CD14-positive monocyte (primary cell): ENCODE measurements around the gene CDH23. TPM values are rescaled to one million over a fixed set of nuclear protein-coding genes. Genes with fewer than 3 reads are reported as not detected.
A peak's percentile ranks its signal among the peaks of the same experiment; 100 is the strongest.

Source experiments
- DNase-seq, 3 donors: peaks; one replicate each; pipeline ENCODE4 v3.0.0-alpha.2; 2011 to 2022
- H2AFZ ChIP-seq: 2 replicates; pipeline ENCODE4 v1.6.0; 2012; ENCODE audit warnings: mild to moderate bottlenecking, low read depth, low read length, inconsistent platforms; ENCODE audit not compliant: insufficient read depth, poor library complexity, severe bottlenecking
- H3K27ac ChIP-seq, 2 donors: 1 replicate in 1 of 2; 2 replicates in 1 of 2; pipeline ENCODE4 v1.5.1; 2012 to 2013; ENCODE audit warnings: low read length in 2 of 2, control low read depth in 1 of 2, inconsistent platforms in 1 of 2, low read depth in 1 of 2, mild to moderate bottlenecking in 1 of 2
- H3K27me3 ChIP-seq, 2 donors: one replicate each; pipeline versions ENCODE4 v1.6.0 to v1.6.1; 2011 to 2013; ENCODE audit warnings: low read length in 2 of 2; ENCODE audit not compliant: control insufficient read depth in 2 of 2, insufficient read depth in 2 of 2
- H3K36me3 ChIP-seq, 2 donors: replicated peaks in 1 of 2; 1 replicate in 1 of 2; 2 replicates in 1 of 2; pipeline versions ENCODE4 v1.5.1 to v1.6.1; 2012 to 2013; ENCODE audit warnings: low read length in 2 of 2, control low read depth in 1 of 2, inconsistent platforms in 1 of 2, mild to moderate bottlenecking in 1 of 2; ENCODE audit not compliant: insufficient read depth in 2 of 2, control insufficient read depth in 1 of 2
- H3K4me1 ChIP-seq, 2 donors: 1 replicate in 1 of 2; 2 replicates in 1 of 2; pipeline versions ENCODE4 v1.5.1 to v1.6.1; 2012 to 2013; ENCODE audit warnings: low read length in 2 of 2, control low read depth in 1 of 2, inconsistent platforms in 1 of 2, mild to moderate bottlenecking in 1 of 2, moderate library complexity in 1 of 2; ENCODE audit not compliant: insufficient read depth in 2 of 2, control insufficient read depth in 1 of 2
- H3K4me2 ChIP-seq: replicated peaks from 2 replicates; pipeline ENCODE3; 2012; ENCODE audit warnings: low read length, moderate library complexity, mild to moderate bottlenecking; ENCODE audit not compliant: poor library complexity, severe bottlenecking; ENCODE audit errors: extremely low read depth
- H3K4me3 ChIP-seq, 3 experiments: fragments of 200-600 bp in 1 of 3; sonication (generic) in 1 of 3; replicated peaks in 1 of 3; 1 replicate in 2 of 3; 2 replicates in 1 of 3; pipeline ENCODE4 v1.5.1; 2011 to 2013; ENCODE audit warnings: low read length in 3 of 3, mild to moderate bottlenecking in 3 of 3, control low read depth in 2 of 3, low read depth in 2 of 3, inconsistent platforms in 1 of 3, moderate library complexity in 1 of 3
- H3K79me2 ChIP-seq: 2 replicates; pipeline ENCODE4 v1.6.0; 2012; ENCODE audit warnings: mild to moderate bottlenecking, control low read depth, inconsistent platforms, low read length, moderate library complexity; ENCODE audit not compliant: insufficient read depth
- H3K9ac ChIP-seq: 2 replicates; pipeline ENCODE4 v1.6.0; 2017; ENCODE audit warnings: low read length, mild to moderate bottlenecking; ENCODE audit not compliant: insufficient read depth, poor library complexity, severe bottlenecking
- H3K9me3 ChIP-seq, 2 donors: replicated peaks in 1 of 2; 1 replicate in 1 of 2; 2 replicates in 1 of 2; pipeline versions ENCODE4 v1.5.1 to v1.6.1; 2012 to 2013; ENCODE audit warnings: low read length in 2 of 2, control low read depth in 1 of 2; ENCODE audit not compliant: control insufficient read depth in 1 of 2, insufficient read depth in 1 of 2
- H4K20me1 ChIP-seq: 2 replicates; pipeline ENCODE4 v1.6.0; 2012; ENCODE audit warnings: mild to moderate bottlenecking, low read length, control low read depth, moderate library complexity; ENCODE audit not compliant: insufficient read depth
- H3K27ac Mint-ChIP-seq, 7 donors: one replicate each; pipeline ENCODE4 v1.8.0; 2020; ENCODE audit warnings: mild to moderate bottlenecking in 7 of 7, mixed read lengths in 7 of 7, moderate library complexity in 6 of 7, inconsistent platforms in 2 of 7
- H3K27me3 Mint-ChIP-seq, 3 donors: one replicate each; pipeline ENCODE4 v1.8.0; 2021 to 2022; ENCODE audit warnings: low read depth in 3 of 3, mild to moderate bottlenecking in 3 of 3, mixed read lengths in 3 of 3, moderate library complexity in 3 of 3, inconsistent platforms in 1 of 3
- H3K36me3 Mint-ChIP-seq, 2 donors: one replicate each; pipeline ENCODE4 v1.8.0; 2020; ENCODE audit warnings: mixed read lengths in 2 of 2, inconsistent platforms in 1 of 2, mild to moderate bottlenecking in 1 of 2
- H3K4me1 Mint-ChIP-seq: one replicate; pipeline ENCODE4 v1.8.0; 2020; ENCODE audit warnings: mild to moderate bottlenecking, mixed read lengths
- H3K4me3 Mint-ChIP-seq, 2 donors: one replicate each; pipeline ENCODE4 v1.8.0; 2020; ENCODE audit warnings: mild to moderate bottlenecking in 2 of 2, mixed read lengths in 2 of 2, moderate library complexity in 1 of 2
- H3K9me3 Mint-ChIP-seq, 7 donors: one replicate each; pipeline ENCODE4 v1.8.0; 2020 to 2022; ENCODE audit warnings: mixed read lengths in 7 of 7, mild to moderate bottlenecking in 6 of 7, moderate library complexity in 6 of 7, inconsistent platforms in 2 of 7
- CTCF ChIP-seq: fragments of 200-600 bp; IDR thresholded peaks from one replicate; pipeline ENCODE4 v1.8.0; 2022; ENCODE audit warnings: antibody characterized with exemption, mild to moderate bottlenecking
- WGBS: methylation state at CpG from one replicate; pipeline ENCODE4 v1.1.5; 2013; ENCODE audit warnings: missing lambda C conversion rate; ENCODE audit not compliant: insufficient coverage; 5-methylcytosine and 5-hydroxymethylcytosine counted together
- intact Hi-C, 2 donors: fragments of 100-400 bp; cut with micrococcal nuclease; formaldehyde crosslinking; loops; one replicate each; pipeline versions ENCODE4 v1.15.0 to v1.15.1; 2023
- polyA plus RNA-seq, 3 donors: library from polyadenylated mRNA; depleted of rRNA in 1 of 3; unstranded in 2 of 3; stranded (reverse) in 1 of 3; fragments of 300-500 nt in 2 of 3; fragments of >200 nt in 1 of 3; fragmentation: Illumina TruSeq in 2 of 3; gene quantifications; 1 replicate in 2 of 3; 2 replicates in 1 of 3; pipeline ENCODE4 v1.2.3, GENCODE V29; 2012 to 2021

Gene CDH23
- polyA plus RNA-seq, 3 donors = 8.2 to 36.2 (median 10.5) TPM

- Histone ChIP-seq H3K36me3 (no peaks in the 10 kb centered on the region), H3K9me3 (no peaks in the 10 kb centered on the region), H3K27me3 (no peaks in the 10 kb centered on the region), H3K79me2 (no peaks in the 10 kb centered on the region), H3K4me3 (no peak overlapping the region), H4K20me1 (no peaks in the 10 kb centered on the region), H3K4me2 (no peak overlapping the region), H2AFZ (no peak overlapping the region), H3K27ac (no peak overlapping the region), H3K9ac (no peak overlapping the region), H3K4me1 (peaks cover 5 to 9% of the 10 kb centered on the region in 2 donors)
- H3K9me3 Mint-ChIP-seq = peaks cover 0 to 2% (median 0%) of the 10 kb centered on the region in 7 donors
- TF ChIP-seq CTCF = no peak
- DNase-seq = no peak
- peaks cover 0 to 8% (median 6%) of the 10 kb centered on the region in 3 donors for H3K27me3 Mint-ChIP-seq
- peaks cover 5% of the 10 kb centered on the region for H3K4me1 Mint-ChIP-seq
- intact Hi-C loops = no loop called here
- 96% methylated on average over 9 of the region's 14 CpGs for WGBS
- peak overlapping the region in 2 of 7 donors; percentile 15 to 20 for H3K27ac Mint-ChIP-seq
- no peak overlapping the region for H3K4me3 Mint-ChIP-seq
- H3K36me3 Mint-ChIP-seq = no peaks in the 10 kb centered on the region
Measured at GRCh38 chr10:71496927-71497762, 100.4 kb downstream of the CDH23 start.

GRCh38 chr10:71497763-71498326 lies 101.1 kb downstream of the CDH23 start:
- Histone ChIP-seq H3K4me3 (no peak overlapping the region), H3K27me3 (no peaks in the 10 kb centered on the region), H3K9me3 (no peaks in the 10 kb centered on the region), H2AFZ (no peak overlapping the region), H3K4me2 (no peak overlapping the region), H3K36me3 (no peaks in the 10 kb centered on the region), H3K27ac (no peak overlapping the region), H3K4me1 (peaks cover 5 to 9% of the 10 kb centered on the region in 2 donors), H3K9ac (no peak overlapping the region), H4K20me1 (no peaks in the 10 kb centered on the region), H3K79me2 (no peaks in the 10 kb centered on the region)
- 91% methylated on average over 8 of the region's 9 CpGs for WGBS
- H3K27ac Mint-ChIP-seq = peak overlapping the region in 2 of 7 donors; percentile 15 to 61
- H3K4me3 Mint-ChIP-seq = no peak overlapping the region
- no peak for DNase-seq
- H3K27me3 Mint-ChIP-seq = peaks cover 0 to 6% (median 4%) of the 10 kb centered on the region in 3 donors
- no peak for TF ChIP-seq CTCF
- H3K36me3 Mint-ChIP-seq = no peaks in the 10 kb centered on the region
- peaks cover 0 to 2% (median 0%) of the 10 kb centered on the region in 7 donors for H3K9me3 Mint-ChIP-seq
- peaks cover 5% of the 10 kb centered on the region for H3K4me1 Mint-ChIP-seq
- intact Hi-C loops = no loop called here
